Measurements from ENCODE around the gene KCNJ1.

- TF ChIP-seq POLR2A (IDR thresholded peaks at IDR 0.05) (no peak), CTCF (IDR thresholded peaks at IDR 0.05) (no peak)
These were observed 42.5 kb upstream of the KCNJ1 start for GRCh38 chr11:128909438-128910125.
